Esophagus muscularis mucosa (tissue), 4 donors: ENCODE results near the gene IQCB1. TPM values are rescaled to one million over a fixed set of nuclear protein-coding genes. Genes with fewer than 3 reads are reported as not detected.
"Not testable (repeated sequence)": the region's sequence is repeated elsewhere in the genome, so short reads cannot be mapped to it uniquely, and the experiment has no call there.

Experiments used
- DNase-seq: peaks from one replicate; pipeline ENCODE4 v3.0.0-alpha.2; 2017; ENCODE audit errors: extremely low spot score
- H3K27ac ChIP-seq, 4 donors: fragments of 200-600 bp; sonication (generic); replicated peaks in 1 of 4; 1 replicate in 3 of 4; 2 replicates in 1 of 4; pipeline ENCODE4 v1.5.1; 2016 to 2019; ENCODE audit warnings: mild to moderate bottlenecking in 1 of 4
- H3K27me3 ChIP-seq, 4 donors: fragments of 200-600 bp; sonication (generic); one replicate each; pipeline versions ENCODE4 v1.5.1 to v1.6.0; 2016 to 2019
- H3K36me3 ChIP-seq, 4 donors: fragments of 200-600 bp; sonication (generic); one replicate each; pipeline ENCODE4 v1.5.1; 2016 to 2019
- H3K4me1 ChIP-seq, 4 donors: fragments of 200-600 bp; sonication (generic); one replicate each; pipeline ENCODE4 v1.5.1; 2016 to 2019
- H3K4me3 ChIP-seq, 4 donors: fragments of 200-600 bp; sonication (generic); 1 replicate in 2 of 4; 2 replicates in 2 of 4; pipeline ENCODE4 v1.5.1; 2016 to 2019; ENCODE audit warnings: mild to moderate bottlenecking in 4 of 4, moderate library complexity in 1 of 4
- H3K9me3 ChIP-seq, 4 donors: fragments of 200-600 bp; sonication (generic); 1 replicate in 3 of 4; 2 replicates in 1 of 4; pipeline ENCODE4 v1.5.1; 2016 to 2019
- EP300 ChIP-seq: sonication (generic); formaldehyde crosslinking; IDR thresholded peaks from one replicate; pipeline ENCODE4 v1.6.1; 2017; ENCODE audit warnings: antibody characterized with exemption
- POLR2A ChIP-seq: fragments of 450-650 bp; IDR thresholded peaks from one replicate; pipeline ENCODE4 v1.6.1; 2017; ENCODE audit warnings: antibody characterized with exemption, moderate library complexity, mild to moderate bottlenecking, low read depth
- POLR2AphosphoS5 ChIP-seq, 2 donors: sonication (generic); formaldehyde crosslinking; IDR thresholded peaks; one replicate each; pipeline ENCODE4 v1.6.1; 2017; ENCODE audit warnings: antibody characterized with exemption in 2 of 2
- whole genome bisulfite sequencing: methylation state at CpG from one replicate; pipeline ENCODE4 v1.1.5; 2018; 5-methylcytosine and 5-hydroxymethylcytosine counted together
- intact Hi-C: fragments of 100-400 bp; cut with DNase I; formaldehyde crosslinking; loops from one replicate; pipeline ENCODE4 v1.15.1; 2023
- total RNA-seq, 4 donors: library from RNA; depleted of rRNA; stranded (reverse); fragments of >200 nt; gene quantifications; one replicate each; pipeline versions ENCODE4 v1.1.0 to v1.2.1, GENCODE V29; 2016
- TF ChIP-seq, protein P1 (sequence below), 3 experiments: fragments of 200-600 bp in 2 of 3; fragments of 450-650 bp in 1 of 3; sonication (generic) in 2 of 3; IDR thresholded peaks; one replicate each; pipeline ENCODE4 v1.5.1; 2017 to 2019; ENCODE audit warnings: antibody characterized with exemption in 3 of 3, mild to moderate bottlenecking in 2 of 3, moderate library complexity in 1 of 3

IQCB1 gene
- total RNA-seq, 4 donors from 2014 or later, result 10.4 to 15.6 (median 11.7) TPM

DNA sequence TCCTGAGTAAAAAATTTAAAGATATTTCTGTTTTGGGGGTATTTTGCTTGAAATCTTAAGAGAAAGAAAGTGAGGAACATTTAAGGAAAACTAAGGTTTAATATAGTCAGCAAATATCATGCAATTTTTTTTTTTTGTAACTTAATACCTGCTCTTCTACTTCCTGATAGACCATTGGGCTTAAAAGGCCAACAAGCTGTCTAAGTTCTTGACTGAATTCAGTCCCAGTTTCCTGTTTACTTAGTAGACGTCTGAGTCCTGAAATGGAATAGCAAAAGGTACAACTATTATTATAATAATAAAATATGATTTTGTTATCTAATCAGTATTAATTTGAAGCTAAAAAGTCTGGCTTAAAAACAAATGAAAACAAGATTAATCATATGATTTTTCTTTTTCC lies 37.9 kb downstream of the IQCB1 start:
- intact Hi-C loops, result no loop called here
- H3K9me3 ChIP-seq, result no peaks in the 10 kb centered on the region
- 44% methylated on average over 1 of the region's 1 CpG for WGBS
- H3K27ac ChIP-seq, result no peak overlapping the region
- DNase-seq, result no peak
- H3K27me3 ChIP-seq, result no peaks in the 10 kb centered on the region
- H3K36me3 ChIP-seq, result peaks cover 0 to 52% (median 7%) of the 10 kb centered on the region in 4 donors
- TF ChIP-seq, protein P1, sequence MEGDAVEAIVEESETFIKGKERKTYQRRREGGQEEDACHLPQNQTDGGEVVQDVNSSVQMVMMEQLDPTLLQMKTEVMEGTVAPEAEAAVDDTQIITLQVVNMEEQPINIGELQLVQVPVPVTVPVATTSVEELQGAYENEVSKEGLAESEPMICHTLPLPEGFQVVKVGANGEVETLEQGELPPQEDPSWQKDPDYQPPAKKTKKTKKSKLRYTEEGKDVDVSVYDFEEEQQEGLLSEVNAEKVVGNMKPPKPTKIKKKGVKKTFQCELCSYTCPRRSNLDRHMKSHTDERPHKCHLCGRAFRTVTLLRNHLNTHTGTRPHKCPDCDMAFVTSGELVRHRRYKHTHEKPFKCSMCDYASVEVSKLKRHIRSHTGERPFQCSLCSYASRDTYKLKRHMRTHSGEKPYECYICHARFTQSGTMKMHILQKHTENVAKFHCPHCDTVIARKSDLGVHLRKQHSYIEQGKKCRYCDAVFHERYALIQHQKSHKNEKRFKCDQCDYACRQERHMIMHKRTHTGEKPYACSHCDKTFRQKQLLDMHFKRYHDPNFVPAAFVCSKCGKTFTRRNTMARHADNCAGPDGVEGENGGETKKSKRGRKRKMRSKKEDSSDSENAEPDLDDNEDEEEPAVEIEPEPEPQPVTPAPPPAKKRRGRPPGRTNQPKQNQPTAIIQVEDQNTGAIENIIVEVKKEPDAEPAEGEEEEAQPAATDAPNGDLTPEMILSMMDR (IDR thresholded peaks at IDR 0.05), result no peak
- TF ChIP-seq POLR2A (no peak), POLR2AphosphoS5 (IDR thresholded peaks at IDR 0.05) (no peak), EP300 (no peak)
- H3K4me3 ChIP-seq, result no peak overlapping the region
- no peaks in the 10 kb centered on the region for H3K4me1 ChIP-seq

DNA sequence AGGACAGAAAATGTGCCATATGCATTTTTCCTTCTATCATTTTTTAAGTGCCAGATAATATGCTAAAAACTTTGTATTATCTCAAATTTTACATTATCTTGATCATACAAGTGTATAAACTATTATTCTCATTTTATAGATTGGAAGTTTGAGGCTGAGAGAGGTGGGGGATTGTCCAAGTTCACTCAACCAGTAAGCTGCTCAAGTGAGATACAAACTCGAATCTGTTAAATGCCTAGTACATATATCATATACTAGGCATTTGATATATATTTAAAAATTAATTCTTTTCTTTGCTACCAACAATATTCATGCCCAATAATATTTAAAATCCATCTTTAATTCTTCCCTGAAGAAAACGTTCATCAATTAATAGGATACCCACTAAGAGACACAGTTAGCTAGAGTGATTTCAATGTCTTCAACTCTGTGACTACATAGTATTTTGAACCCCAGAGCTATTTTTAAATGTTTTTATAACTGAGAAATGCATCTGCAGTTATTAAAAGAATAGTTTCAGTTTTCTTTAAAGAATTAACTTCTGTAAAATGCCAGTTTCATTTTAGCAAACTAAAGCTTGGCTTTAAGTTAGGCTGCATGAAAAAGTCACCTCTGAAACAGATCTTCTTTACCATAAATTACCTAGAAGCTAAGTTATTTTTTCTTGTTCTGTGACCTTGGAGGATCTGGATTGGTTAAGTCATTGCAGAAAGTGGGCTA lies 40.4 kb downstream of the IQCB1 start:
- intact Hi-C loops, result no loop called here
- no peaks in the 10 kb centered on the region for H3K27me3 ChIP-seq
- H3K9me3 ChIP-seq, result no peaks in the 10 kb centered on the region
- H3K27ac ChIP-seq, result no peak overlapping the region
- WGBS, result 94% methylated on average over 2 of the region's 2 CpGs
- no peak for DNase-seq
- TF ChIP-seq, protein P1 (IDR thresholded peaks at IDR 0.05), result no peak
- no peak for TF ChIP-seq POLR2AphosphoS5 (IDR thresholded peaks at IDR 0.05)
- no peak overlapping the region for H3K4me3 ChIP-seq
- H3K4me1 ChIP-seq, result no peaks in the 10 kb centered on the region
- H3K36me3 ChIP-seq, result peaks cover 0 to 63% (median 14%) of the 10 kb centered on the region in 4 donors

DNA sequence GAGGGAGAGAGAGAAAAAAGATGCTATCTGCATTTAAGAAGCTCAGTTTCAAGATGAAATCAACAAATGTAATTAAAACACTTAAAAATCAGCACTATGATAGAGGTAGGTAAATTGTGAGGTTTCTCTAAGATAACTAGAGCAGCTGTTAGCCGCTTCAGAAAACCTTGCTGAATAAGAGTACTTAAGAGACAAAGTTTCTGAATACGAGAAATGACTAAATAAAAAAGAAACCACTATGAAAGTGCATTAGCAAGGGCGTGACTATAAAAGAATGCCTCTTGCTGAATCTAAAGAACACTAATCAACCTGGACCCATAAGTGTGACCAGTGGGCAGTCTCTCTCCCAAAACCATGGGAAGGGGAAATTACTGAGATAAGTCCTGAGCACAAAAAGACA lies 41.8 kb downstream of the IQCB1 start:
- Histone ChIP-seq H3K27ac (no peak overlapping the region), H3K36me3 (peaks cover 0 to 67% (median 27%) of the 10 kb centered on the region in 4 donors), H3K9me3 (no peaks in the 10 kb centered on the region), H3K4me1 (no peaks in the 10 kb centered on the region), H3K27me3 (no peaks in the 10 kb centered on the region), H3K4me3 (no peak overlapping the region)
- no peak for TF ChIP-seq POLR2A
- no peak for TF ChIP-seq EP300
- no peak for TF ChIP-seq POLR2AphosphoS5 (IDR thresholded peaks at IDR 0.05)
- TF ChIP-seq, protein P1 (IDR thresholded peaks at IDR 0.05), result no peak
- DNase-seq, result no peak
- WGBS, result 98% methylated on average over 3 of the region's 3 CpGs
- intact Hi-C loops, result no loop called here

DNA sequence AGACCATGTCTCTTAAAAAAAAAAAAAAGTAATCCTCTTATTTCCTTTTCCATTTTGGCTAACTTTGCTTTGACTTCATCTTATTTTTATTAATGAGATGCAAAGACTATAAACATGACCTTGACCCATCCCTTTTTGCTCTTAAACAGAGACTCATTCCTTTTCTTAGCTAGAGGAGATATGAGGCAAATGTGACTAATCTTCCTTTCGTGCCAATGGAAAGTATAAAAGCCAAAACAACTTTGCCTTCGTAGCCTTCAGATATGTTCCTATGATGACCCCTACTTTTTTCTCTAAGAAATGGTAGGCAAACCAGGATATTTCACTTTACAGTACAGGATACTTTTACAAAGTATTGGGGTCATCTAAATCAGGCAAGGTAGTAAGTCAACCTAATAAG lies 48.4 kb downstream of the IQCB1 start:
- H3K9me3 ChIP-seq, result no peaks in the 10 kb centered on the region
- no peaks in the 10 kb centered on the region for H3K27me3 ChIP-seq
- no peak for DNase-seq
- peaks cover 4 to 71% (median 38%) of the 10 kb centered on the region in 4 donors for H3K36me3 ChIP-seq
- no peak overlapping the region for H3K27ac ChIP-seq
- no peaks in the 10 kb centered on the region for H3K4me1 ChIP-seq
- H3K4me3 ChIP-seq, result no peak overlapping the region
- TF ChIP-seq, protein P1 (IDR thresholded peaks at IDR 0.05), result no peak
- TF ChIP-seq EP300, result no peak
- TF ChIP-seq POLR2AphosphoS5 (IDR thresholded peaks at IDR 0.05), result no peak
- TF ChIP-seq POLR2A, result no peak
- 76% methylated on average over 2 of the region's 2 CpGs for WGBS
- intact Hi-C loops, result no loop called here

DNA sequence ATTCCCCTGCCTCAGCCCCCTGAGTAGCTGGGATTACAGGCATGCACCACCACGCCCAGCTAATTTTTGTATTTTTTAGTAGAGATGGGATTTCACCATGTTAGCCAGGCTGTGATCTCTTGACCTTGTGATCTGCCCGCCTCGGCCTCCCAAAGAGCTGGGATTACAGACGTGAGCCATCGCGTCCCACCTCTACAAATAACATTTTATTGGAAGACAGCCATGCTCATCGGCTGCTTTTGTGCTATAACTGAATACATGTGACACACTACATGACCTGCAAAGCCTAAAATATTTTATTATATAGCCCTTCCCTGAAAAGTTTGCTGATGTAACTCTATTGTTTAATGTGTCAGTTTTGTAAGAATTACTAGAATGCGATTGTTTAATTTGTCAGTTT lies 52.1 kb downstream of the IQCB1 start:
- peaks cover 24 to 83% (median 45%) of the 10 kb centered on the region in 4 donors for H3K36me3 ChIP-seq
- H3K4me1 ChIP-seq, H3K27me3 ChIP-seq, intact Hi-C loops, H3K27ac ChIP-seq, DNase-seq, H3K4me3 ChIP-seq, H3K9me3 ChIP-seq: not testable (repeated sequence)
- WGBS, result 84% methylated on average over 8 of the region's 8 CpGs
